Mammary epithelial cell (primary cell): ENCODE data around the gene MYO1H.
A peak's percentile ranks its signal among the peaks of the same experiment; 100 is the strongest.

Experiments used
- CTCF ChIP-seq, 2 donors: IDR thresholded peaks in 1 of 2; conservative IDR thresholded peaks in 1 of 2; 2 replicates each; pipeline ENCODE4 v1.5.1; 2011 to 2012; ENCODE audit warnings: inconsistent platforms in 2 of 2, low read length in 2 of 2, mild to moderate bottlenecking in 2 of 2, control low read depth in 1 of 2, low read depth in 1 of 2; ENCODE audit not compliant: insufficient read depth in 1 of 2; ENCODE audit errors: extremely low read depth in 1 of 2
- EZH2 ChIP-seq: IDR thresholded peaks from 2 replicates; pipeline ENCODE4 v1.6.1; 2012; ENCODE audit warnings: low read length, inconsistent platforms, borderline replicate concordance

GRCh38 chr12:109428037-109428629, 80.4 kb downstream of the MYO1H start:
- TF ChIP-seq CTCF (conservative IDR thresholded peaks at IDR 0.05 in 1 of 2, IDR thresholded peaks at IDR 0.05 in 1 of 2; ENCODE audit: extremely low read depth in 1 of 2, insufficient read depth in 1 of 2, low read depth in 1 of 2, low read length in 2 of 2) (peak; percentile 99), EZH2 (no peak)
